ENCODE results near the gene HOXB5. TPM values are rescaled to one million over a fixed set of nuclear protein-coding genes. Genes with fewer than 3 reads are reported as not detected.

Gene HOXB5
- 0.17 and 0.23 TPM in 2 replicates for total RNA-seq

DNA sequence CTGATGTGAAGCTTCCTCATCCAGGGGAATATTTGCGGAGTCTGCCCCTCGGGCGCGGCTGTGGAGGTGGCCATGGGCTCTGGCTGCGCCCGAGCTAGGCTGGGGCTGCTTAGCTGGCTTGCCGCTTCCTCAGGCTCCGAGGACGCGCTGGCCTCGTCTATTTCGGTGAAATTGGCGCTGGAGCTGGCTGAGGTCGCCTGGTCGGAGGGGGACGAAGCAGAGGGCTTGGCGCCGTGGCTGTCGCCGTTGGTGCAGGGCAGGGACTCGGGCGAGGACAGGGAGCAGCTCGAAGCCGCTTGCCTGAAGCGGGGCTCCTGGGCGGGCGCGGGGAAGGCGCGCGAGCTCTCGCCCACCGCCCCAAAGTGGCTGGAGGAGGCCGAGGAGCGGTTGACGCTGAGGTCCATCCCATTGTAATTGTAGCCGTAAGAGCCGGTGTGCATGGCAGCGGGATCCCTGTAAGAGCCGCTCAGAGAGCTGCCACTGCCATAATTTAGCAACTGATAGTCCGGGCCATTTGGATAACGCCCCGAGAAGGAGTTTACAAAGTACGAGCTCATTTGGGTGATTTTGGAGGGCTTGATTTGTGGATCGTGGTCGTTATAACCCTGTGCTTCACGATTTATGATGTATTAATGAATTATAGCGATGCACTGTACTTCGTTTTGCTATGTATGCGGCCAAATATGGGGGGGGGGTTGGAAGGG is at the start of gene HOXB5:
Gene HOXB5, minus strand, starts transcription at position 654 of the 704 bp plus-strand sequence. Its CDS starts 97 bp downstream, at position 557.
- no peak for DNase-seq

DNA sequence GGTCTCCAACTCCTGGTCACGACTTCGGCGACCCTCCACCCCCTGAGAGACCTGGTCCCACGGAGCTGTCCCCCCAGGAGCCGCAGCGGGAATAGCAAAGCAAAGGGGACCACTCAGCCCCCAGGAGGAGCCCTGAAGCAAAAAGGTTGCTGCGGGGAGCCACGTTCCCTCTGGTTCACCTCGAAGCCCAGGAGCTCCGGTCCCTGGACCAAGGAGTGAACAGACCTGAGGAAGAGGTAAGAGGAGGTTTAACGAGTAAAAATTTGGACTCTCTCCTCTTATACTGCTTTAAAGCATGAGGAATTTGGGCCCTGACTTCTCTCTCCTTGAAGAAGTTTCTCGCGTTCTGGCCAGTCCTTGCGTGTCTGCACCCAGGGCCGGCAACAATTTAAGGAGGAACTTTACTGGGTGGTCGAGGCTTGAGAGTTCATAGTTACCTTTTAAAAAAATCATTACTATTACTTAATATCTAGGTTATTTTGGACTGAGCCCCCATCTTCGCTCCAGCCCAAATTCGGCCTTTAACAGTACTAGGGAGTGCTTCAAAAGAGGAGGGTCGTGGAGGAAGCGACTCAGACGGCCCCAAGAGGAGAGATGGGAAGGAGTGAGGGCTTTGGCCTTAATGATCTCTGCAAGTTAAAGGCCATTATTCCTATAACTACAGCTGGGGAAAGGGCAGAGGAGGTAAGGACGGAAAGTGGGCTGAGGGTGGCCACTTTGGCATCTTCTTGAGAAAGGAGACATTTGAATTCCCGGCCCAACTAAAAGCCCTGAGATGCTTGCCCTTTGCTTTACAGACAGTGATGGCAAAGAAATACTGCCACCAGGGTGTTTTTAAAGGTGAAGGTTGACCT is 49.5 kb upstream of the HOXB5 start:
- DNase-seq, result no peak

DNA sequence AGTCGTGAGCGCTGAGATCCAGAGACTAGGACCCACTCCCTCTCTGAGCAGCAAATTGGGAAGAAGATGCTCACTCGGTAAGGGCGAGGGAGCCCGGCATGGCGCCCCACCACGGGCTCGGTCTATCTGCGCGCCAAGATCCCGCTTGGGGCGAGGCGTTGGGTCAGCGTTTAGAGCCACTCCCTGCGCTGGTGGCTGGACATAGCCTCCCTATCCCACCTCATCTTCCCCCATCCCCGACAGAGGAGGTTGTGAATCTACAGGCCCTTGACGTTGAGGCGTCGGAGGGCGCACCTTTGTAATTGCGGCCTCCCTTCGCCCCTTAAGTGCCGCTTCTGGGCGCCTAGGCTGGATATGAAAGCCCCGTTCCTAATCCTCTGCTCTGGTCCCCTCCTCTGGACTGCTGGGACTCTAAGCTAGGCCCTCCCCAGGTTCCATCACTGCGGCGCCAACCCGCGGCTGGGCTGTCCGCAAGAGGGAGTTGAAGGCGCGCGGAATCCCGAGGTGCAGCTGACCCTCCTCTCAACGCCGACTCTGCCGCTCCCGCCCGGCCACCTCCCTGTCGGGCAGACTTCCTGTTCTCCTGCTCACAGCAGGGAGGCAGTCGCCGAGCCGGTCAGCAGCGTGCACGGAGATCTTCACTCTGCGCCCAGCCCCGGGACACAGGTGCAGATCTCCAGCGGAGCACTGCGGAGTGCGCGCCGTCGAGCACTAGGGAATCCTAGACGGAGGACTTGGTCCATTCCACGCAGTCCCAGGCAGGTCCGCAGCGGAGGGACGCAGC is 48.7 kb upstream of the HOXB5 start:
- no peak for DNase-seq

- no peak for DNase-seq
Measured at GRCh38 chr17:48641541-48642058, 48.0 kb upstream of the HOXB5 start.

DNA sequence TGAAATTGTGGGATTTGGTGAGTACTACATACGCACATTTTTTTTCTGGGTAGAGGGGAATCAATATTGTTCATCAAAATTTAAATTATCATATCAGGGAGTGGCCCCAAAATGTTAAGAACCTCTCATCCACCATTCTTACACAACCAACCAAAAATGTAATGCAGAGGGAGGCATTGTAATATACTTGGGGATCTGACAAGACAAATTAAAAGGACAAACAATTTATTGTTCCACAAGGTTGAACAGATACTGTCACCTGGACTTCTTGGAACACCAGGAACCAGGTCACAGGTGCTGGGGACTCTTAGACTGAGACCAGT is 47.2 kb upstream of the HOXB5 start:
- DNase-seq, result no peak

DNA sequence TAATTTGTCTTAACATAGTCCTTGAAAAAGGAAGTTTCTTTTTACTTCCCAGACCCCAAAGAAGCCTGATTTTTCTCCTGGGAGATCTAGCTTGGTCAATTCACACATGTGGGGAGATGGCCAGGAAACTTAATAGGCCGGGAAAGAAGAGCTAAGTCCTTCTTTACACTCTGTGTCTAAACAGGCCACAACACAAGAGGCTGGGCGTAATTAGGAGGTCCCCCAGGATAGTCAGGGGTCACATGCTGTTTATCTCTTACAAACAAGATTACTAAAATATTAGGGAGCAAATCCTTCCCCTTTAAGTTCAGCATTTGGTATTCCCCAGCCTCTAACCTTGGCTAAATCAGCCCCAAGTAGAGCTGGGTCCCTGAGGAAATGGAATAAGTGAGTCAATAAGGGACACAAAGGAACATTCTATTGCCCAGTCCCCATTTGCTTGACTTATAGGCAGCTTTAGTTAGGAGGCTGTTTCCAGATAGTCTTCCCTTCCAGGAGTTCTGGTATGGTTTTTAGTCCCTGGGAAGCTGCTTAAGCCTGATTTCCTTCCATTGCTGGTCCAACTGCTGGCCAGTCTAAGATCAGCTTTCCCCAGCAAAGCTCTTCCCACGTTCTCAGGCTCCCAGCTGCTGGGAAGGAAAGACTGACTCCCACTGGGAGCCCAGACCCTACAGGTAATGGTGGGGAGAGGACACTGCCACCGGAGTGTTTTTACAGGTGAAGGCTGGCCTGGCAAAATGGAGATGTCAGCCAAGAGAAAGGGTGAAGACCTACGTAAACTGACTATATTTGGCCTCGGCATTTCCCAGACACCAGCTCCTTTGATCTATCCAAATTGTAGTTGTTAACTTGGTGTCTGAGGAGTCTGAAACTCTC is 46.6 kb upstream of the HOXB5 start:
- DNase-seq, result no peak

- no peak for DNase-seq
Measured at GRCh38 chr17:48639136-48639535, 45.6 kb upstream of the HOXB5 start.

DNA sequence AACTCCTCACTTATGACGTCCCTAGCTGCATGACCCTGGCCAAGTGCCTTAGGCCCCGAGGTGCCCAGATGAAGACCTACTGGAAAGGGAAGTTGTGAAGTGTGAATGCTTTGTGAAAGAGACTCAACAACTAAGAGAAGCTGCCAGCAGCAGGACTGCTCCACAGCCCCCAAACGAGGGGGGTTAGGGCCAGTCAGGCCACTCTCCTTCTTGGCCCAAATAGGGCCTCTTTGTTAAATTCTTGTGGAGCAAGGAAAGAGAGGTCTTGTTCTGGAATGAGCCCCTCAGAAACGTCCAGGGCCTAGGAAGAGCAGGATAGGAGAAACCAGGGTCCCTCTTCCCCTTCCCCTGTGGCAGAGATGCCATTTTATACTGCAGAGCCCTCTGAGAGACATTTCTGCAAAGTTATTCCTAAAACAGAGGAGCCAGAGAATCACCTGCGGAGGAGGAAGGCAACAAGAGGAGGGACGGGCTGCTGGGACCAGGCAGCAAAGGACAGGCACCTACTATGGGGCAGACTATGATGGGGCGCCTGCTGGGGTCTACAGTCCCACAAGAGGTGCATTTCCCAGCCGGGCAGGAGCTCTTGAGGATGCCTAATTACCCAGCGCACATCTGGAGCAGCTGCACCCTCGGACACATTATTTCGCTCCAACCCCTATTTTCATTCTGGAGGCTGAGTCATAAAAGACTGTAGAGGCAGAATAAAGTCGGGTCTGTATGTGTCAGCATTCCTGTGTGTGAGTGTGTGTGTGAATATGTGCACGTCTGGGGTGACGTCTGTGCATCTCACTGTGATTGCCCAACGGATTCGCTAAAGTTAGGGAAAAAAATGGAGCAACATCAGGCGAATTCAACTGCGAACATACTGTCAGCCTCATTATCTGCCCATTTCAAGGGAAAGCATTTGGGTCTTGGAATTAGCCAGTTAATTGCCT is 44.0 kb upstream of the HOXB5 start:
- DNase-seq, result no peak

- peak; percentile 97 for DNase-seq
Measured at GRCh38 chr17:48636177-48637018, 42.8 kb upstream of the HOXB5 start.

GRCh38 chr17:48634493-48635208 is 41.1 kb upstream of the HOXB5 start:
- no peak for DNase-seq

DNA sequence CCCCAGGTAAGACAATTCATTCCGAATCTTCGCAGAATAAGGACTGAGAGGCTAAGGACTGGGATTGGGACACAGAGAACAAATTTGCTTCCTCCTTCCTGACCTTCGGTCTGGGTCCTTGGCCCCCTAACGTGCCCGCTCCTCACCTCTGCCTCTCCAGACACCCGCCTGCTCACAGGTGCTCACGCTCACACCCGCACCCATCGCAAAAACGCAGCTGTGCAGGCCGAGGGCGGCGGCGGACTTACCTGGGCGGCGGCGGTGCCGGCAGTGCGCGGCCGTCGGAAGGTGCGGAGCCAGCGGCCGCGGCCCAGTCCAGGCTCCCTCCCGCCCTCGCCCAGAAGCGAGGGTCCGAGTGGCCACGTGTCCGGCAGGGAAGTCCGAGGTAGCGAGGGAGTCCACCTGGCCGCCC is 39.7 kb upstream of the HOXB5 start:
- DNase-seq, result no peak

DNA sequence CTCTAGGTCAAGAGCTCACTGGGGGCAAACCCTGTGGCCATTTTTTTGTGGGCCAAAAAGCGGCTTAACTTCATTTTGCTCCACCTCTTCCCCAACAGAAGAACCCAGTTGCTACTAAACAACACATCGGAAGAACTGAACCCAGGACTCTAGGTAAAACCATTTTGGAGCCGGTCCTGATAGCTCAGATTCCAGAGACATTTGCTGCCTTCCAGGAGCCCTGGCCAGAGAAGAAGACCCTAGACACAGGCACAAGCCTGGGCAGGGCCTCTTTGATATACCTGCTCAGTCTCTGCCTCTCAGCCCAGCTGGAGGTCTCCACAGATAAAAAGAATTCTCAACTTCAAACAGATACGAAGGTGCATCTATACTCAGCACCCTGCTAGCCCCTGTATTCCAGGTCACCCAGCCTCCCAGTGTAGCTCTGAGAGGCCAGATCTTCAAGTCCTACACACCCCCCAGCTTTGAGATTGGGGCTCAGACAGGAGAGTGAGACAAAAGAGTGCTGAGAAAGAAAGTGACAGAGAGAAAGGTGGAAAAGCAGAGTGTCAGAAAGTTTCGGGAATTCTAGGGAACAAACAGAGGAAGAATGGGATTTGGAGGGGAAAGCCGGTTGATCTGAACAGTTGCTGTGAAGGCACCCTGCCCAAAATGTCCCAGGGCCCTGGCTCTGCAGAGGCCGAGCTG is 39.1 kb upstream of the HOXB5 start:
- no peak for DNase-seq

DNA sequence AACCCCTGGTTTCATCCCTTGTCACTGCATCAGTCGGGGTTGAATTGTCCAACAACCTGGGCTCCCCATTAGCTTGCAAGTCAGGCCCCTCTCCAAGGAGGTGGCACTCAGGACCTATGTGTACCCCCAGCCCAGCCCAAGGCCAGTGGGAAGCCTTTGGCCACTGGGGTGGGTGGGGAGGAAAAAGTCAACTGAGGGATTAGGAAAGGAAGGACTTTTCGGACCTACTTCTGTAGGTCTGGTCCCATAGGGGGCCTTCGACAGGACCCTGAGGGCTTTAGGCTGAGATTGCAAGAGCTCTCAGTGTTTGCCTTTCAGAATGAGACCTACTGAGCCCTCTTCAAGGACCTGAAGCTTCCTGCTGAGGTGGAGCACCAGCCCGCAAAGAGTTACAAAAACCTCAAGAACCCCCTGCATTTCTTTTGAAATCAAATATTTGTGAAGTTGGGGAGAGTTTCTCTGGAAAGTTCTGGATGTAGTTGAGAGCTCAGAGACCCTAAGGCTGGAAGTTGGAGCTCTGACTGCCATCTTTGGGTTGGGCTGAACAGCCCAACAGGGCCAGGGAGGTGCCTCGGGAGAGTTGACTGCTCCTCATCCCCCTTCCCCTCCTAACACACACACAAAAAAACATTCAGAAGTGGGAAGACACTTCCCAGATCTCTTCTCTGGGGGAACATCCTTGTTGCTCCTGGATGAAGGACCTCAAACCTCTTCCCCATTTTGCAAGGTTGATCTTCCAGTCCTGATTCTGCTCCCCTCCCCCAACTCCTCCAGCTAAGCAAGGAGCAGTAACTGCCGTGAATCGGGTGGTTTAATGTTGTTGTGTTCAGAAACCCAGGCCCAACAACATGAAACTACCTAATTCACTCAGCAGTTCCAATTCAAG is 38.4 kb upstream of the HOXB5 start:
- DNase-seq, result no peak

DNA sequence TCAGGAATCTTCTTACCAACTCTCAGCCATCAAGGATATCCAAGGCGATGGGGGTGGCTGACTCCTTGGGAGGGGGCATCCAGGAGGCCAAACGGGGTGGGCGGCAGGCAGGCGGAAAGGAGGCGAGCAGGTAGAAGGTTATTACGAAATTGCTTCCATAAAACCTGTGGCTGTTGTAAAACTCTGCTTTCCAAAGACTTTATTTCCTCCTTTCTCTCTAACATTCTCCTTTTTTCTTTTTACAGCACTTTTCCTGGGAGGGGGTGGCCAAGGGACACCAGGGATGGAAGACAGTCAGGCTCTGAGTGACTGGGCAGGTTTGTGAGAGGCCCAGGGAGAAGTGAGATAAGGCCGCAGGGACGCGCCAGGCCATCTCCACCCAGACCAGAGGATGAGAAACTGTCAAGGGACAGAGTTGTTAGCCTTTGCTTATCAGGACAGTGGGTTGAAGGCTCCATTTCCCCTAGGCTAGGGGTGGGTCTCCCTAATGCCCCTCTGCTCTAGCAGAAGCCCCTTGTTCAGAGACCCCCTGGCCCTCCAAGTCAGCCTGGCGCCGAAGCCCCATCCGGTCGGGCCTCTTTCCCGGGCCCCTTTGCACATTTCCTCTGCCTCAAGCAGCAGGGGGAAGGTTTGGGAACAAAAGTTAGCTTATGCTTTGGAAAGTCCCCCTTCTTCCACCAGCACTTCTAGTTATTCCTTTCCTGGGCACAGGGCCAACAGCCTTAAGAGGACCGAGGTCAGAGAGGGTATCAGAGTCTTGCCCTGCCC is 37.5 kb upstream of the HOXB5 start:
- DNase-seq, result no peak

- DNase-seq, result no peak
Measured at GRCh38 chr17:48630009-48630924, 36.7 kb upstream of the HOXB5 start.

GRCh38 chr17:48629411-48629759 is 35.8 kb upstream of the HOXB5 start:
- DNase-seq, result no peak

Data from dermis blood vessel endothelial cell (primary cell).